Measurements from ENCODE around the gene KDM5B.

KDM5B gene

DNA sequence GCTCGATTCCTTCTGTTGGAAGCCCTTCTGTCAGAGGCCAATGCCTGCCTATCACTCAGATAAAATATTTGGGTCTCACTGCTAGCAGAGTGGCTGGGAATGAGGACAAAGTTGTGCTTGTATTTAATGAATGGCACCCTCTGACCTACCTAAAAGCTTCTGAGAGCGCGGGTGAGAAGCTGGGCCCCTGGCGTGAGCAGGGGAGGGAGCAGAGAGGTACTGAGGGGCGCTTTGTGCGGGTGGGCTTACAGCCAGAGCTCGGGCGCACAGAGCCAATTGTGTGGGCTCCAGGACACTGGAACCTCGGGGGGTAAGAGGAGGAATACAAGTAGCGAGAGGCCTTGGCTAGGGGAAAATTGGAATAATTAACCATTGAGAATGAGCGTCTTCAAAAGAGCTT is 34.9 kb upstream of the KDM5B start:
- H3K4me1 ChIP-seq (ENCODE audit: control insufficient read depth, insufficient read depth, low read length), result no peaks in the 10 kb centered on the region
- H3K9me3 ChIP-seq (ENCODE audit: control insufficient read depth, insufficient read depth, low read depth, low read length), result no peaks in the 10 kb centered on the region
- no peak overlapping the region for H3K27ac ChIP-seq (ENCODE audit: extremely low read depth, low read depth, low read length)
- H3K36me3 ChIP-seq (ENCODE audit: control insufficient read depth in 2 of 2, insufficient read depth in 1 of 2, low read length in 2 of 2), result no peaks in the 10 kb centered on the region
- POLR2A ChIA-PET, result interaction anchor here (0.6 to 1.1 kb wide), 2 partner anchors 18 to 24 kb away, joined by 3 to 4 read pairs; no protein-coding TSS in a partner anchor
- CTCF ChIA-PET, result interaction anchor here (0.6 to 1.4 kb wide), 3 partner anchors 10 to 196 kb away, joined by 3 read pairs; no protein-coding TSS in a partner anchor
- no peak for TF ChIP-seq SP3 (tag by site-specific recombination; IDR thresholded peaks at IDR 0.05)
- TF ChIP-seq ZNF701 (tag by site-specific recombination; IDR thresholded peaks at IDR 0.05), result no peak
- TF ChIP-seq, protein P1, sequence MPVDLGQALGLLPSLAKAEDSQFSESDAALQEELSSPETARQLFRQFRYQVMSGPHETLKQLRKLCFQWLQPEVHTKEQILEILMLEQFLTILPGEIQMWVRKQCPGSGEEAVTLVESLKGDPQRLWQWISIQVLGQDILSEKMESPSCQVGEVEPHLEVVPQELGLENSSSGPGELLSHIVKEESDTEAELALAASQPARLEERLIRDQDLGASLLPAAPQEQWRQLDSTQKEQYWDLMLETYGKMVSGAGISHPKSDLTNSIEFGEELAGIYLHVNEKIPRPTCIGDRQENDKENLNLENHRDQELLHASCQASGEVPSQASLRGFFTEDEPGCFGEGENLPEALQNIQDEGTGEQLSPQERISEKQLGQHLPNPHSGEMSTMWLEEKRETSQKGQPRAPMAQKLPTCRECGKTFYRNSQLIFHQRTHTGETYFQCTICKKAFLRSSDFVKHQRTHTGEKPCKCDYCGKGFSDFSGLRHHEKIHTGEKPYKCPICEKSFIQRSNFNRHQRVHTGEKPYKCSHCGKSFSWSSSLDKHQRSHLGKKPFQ (tag by site-specific recombination; IDR thresholded peaks at IDR 0.05), result no peak
- no peak for TF ChIP-seq BCL11A (tag by site-specific recombination; IDR thresholded peaks at IDR 0.05; ENCODE audit: low read depth)
- TF ChIP-seq ZNF366 (tag by site-specific recombination; conservative IDR thresholded peaks at IDR 0.05), result no peak
- TF ChIP-seq ATF2 (tag by site-specific recombination; IDR thresholded peaks at IDR 0.05; ENCODE audit: low read depth), result no peak
- no peak for TF ChIP-seq ZNF621 (tag by site-specific recombination; IDR thresholded peaks at IDR 0.05)
- no peak for TF ChIP-seq MYNN (tag by site-specific recombination; IDR thresholded peaks at IDR 0.05; ENCODE audit: borderline replicate concordance)
- TF ChIP-seq ZNF121 (tag by site-specific recombination; IDR thresholded peaks at IDR 0.05), result no peak
- TF ChIP-seq ZNF521 (tag by site-specific recombination; IDR thresholded peaks at IDR 0.05), result no peak
- TF ChIP-seq ZNF211 (tag by site-specific recombination; IDR thresholded peaks at IDR 0.05; ENCODE audit: low read depth), result no peak
- TF ChIP-seq ZNF530 (tag by site-specific recombination; IDR thresholded peaks at IDR 0.05; ENCODE audit: low read depth), result no peak
- TF ChIP-seq PRDM1 (tag by site-specific recombination; IDR thresholded peaks at IDR 0.05), result no peak
- no peak for TF ChIP-seq ZNF600 (tag by site-specific recombination; IDR thresholded peaks at IDR 0.05)
- TF ChIP-seq ZNF341 (tag by site-specific recombination; IDR thresholded peaks at IDR 0.05; ENCODE audit: low read depth), result no peak
- no peak for TF ChIP-seq EGR2 (tag by site-specific recombination; IDR thresholded peaks at IDR 0.05; ENCODE audit: low read depth)
- no peak for TF ChIP-seq ZNF433 (tag by site-specific recombination; IDR thresholded peaks at IDR 0.05; ENCODE audit: low read depth)
- TF ChIP-seq ZNF76 (tag by site-specific recombination; IDR thresholded peaks at IDR 0.05; ENCODE audit: borderline replicate concordance, low read depth), result no peak
- TF ChIP-seq ZNF132 (tag by site-specific recombination; IDR thresholded peaks at IDR 0.05; ENCODE audit: borderline replicate concordance), result no peak
- H3K4me3 ChIP-seq (ENCODE audit: low read depth, low read length), result no peak overlapping the region

GRCh38 chr1:202837746-202838262 is 29.6 kb upstream of the KDM5B start:
- H3K27ac ChIP-seq (ENCODE audit: extremely low read depth, low read depth, low read length), result no peak overlapping the region
- TF ChIP-seq, protein P2, sequence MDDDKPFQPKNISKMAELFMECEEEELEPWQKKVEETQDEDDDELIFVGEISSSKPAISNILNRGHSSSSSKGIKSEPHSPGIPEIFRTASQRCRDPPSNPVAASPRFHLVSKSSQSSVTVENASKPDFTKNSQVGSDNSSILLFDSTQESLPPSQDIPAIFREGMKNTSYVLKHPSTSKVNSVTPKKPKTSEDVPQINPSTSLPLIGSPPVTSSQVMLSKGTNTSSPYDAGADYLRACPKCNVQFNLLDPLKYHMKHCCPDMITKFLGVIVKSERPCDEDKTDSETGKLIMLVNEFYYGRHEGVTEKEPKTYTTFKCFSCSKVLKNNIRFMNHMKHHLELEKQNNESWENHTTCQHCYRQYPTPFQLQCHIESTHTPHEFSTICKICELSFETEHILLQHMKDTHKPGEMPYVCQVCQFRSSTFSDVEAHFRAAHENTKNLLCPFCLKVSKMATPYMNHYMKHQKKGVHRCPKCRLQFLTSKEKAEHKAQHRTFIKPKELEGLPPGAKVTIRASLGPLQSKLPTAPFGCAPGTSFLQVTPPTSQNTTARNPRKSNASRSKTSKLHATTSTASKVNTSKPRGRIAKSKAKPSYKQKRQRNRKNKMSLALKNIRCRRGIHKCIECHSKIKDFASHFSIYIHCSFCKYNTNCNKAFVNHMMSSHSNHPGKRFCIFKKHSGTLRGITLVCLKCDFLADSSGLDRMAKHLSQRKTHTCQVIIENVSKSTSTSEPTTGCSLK (tag by site-specific recombination; IDR thresholded peaks at IDR 0.05), result no peak
- TF ChIP-seq SP3 (tag by site-specific recombination; IDR thresholded peaks at IDR 0.05) (no peak), ZNF626 (tag by site-specific recombination; IDR thresholded peaks at IDR 0.05) (no peak), ZNF114 (tag by site-specific recombination; IDR thresholded peaks at IDR 0.05) (no peak), ZNF624 (tag by site-specific recombination; IDR thresholded peaks at IDR 0.05) (no peak), ZNF26 (tag by site-specific recombination; IDR thresholded peaks at IDR 0.05) (no peak), ZSCAN23 (tag by site-specific recombination; IDR thresholded peaks at IDR 0.05) (no peak)
- TF ChIP-seq, protein P3, sequence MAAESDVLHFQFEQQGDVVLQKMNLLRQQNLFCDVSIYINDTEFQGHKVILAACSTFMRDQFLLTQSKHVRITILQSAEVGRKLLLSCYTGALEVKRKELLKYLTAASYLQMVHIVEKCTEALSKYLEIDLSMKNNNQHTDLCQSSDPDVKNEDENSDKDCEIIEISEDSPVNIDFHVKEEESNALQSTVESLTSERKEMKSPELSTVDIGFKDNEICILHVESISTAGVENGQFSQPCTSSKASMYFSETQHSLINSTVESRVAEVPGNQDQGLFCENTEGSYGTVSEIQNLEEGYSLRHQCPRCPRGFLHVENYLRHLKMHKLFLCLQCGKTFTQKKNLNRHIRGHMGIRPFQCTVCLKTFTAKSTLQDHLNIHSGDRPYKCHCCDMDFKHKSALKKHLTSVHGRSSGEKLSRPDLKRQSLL (tag by site-specific recombination; IDR thresholded peaks at IDR 0.05), result no peak
- no peak overlapping the region for H3K4me3 ChIP-seq (ENCODE audit: low read depth, low read length)
- ChIA-PET CTCF (no interaction called here), POLR2A (no interaction called here)
- H3K4me1 ChIP-seq (ENCODE audit: control insufficient read depth, insufficient read depth, low read length), result no peaks in the 10 kb centered on the region
- no peaks in the 10 kb centered on the region for H3K36me3 ChIP-seq (ENCODE audit: control insufficient read depth in 2 of 2, insufficient read depth in 1 of 2, low read length in 2 of 2)
- no peaks in the 10 kb centered on the region for H3K9me3 ChIP-seq (ENCODE audit: control insufficient read depth, insufficient read depth, low read depth, low read length)

Data from HEK293 (cell line).